Brain microvascular endothelial cell (primary cell): ENCODE measurements around the gene FBXL14.
"Not testable (repeated sequence)": the region's sequence is repeated elsewhere in the genome, so short reads cannot be mapped to it uniquely, and the experiment has no call there.

Source experiments
- DNase-seq: peaks from one replicate; pipeline ENCODE4 v3.0.0-alpha.2; 2020
- H3K27ac ChIP-seq: fragments of 250-450 bp; sonication (Bioruptor Pico); 2 replicates; pipeline ENCODE4 v1.5.1; 2020; ENCODE audit warnings: mild to moderate bottlenecking, moderate library complexity
- H3K27me3 ChIP-seq: fragments of 250-450 bp; sonication (Bioruptor Pico); replicated peaks from 2 replicates; pipeline ENCODE4 v1.5.1; 2020; ENCODE audit warnings: mild to moderate bottlenecking
- H3K36me3 ChIP-seq: fragments of 250-450 bp; sonication (Bioruptor Pico); replicated peaks from 2 replicates; pipeline ENCODE4 v1.5.1; 2020; ENCODE audit warnings: mild to moderate bottlenecking
- H3K4me3 ChIP-seq: 2 replicates; pipeline ENCODE4 v1.5.1; 2011; ENCODE audit warnings: low read depth, mild to moderate bottlenecking, control low read depth, low read length, moderate library complexity
- in situ Hi-C: cut with HindIII; loops from 2 replicates; pipeline ENCODE4 v1.10.0; 2017; ENCODE audit warnings: low sequenced_read_pairs, low pct_ligation_motif_present
- TF ChIP-seq, protein P1 (sequence below): IDR thresholded peaks from 2 replicates; pipeline ENCODE4 v1.5.1; 2011; ENCODE audit warnings: low read depth, mild to moderate bottlenecking, moderate library complexity, low read length, control low read depth, inconsistent platforms; ENCODE audit errors: missing control alignments

The FBXL14 gene

DNA sequence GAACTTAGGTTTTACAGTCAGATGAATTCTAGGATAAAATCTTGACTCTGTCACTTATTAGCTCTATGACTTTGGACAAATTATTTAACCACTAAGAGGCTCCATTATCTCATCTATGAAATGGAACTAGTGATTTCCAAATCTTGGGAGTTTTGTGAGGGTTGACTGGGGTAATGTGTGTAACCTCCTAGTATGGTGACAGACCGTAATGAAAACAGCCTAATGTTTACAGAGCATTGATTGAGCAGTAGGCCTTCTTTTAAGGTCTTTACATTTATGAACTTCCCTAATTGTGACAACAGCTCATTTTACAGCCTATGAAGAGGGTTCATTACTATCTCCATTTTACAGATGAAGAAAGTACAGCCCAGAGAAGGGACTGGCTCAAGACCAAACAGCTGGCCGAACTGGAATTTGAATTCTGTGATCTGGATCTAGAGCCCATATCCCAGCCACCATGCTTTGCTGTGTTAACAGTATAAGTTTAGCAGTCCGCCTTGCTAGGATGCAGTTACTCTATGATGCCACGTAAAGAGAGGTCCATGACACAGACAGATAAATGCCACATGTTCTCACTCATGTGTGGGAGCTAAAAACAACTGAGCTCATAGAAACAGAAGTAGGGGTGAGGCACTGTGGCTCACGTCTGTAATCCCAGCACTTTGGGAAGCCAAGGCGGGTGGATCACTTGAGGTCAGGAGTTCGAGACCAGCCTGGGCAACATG is 9.1 kb upstream of the FBXL14 start:
- no peak for DNase-seq
- H3K4me3 ChIP-seq, result no peak overlapping the region
- H3K27ac ChIP-seq, result no peak overlapping the region
- TF ChIP-seq, protein P1, sequence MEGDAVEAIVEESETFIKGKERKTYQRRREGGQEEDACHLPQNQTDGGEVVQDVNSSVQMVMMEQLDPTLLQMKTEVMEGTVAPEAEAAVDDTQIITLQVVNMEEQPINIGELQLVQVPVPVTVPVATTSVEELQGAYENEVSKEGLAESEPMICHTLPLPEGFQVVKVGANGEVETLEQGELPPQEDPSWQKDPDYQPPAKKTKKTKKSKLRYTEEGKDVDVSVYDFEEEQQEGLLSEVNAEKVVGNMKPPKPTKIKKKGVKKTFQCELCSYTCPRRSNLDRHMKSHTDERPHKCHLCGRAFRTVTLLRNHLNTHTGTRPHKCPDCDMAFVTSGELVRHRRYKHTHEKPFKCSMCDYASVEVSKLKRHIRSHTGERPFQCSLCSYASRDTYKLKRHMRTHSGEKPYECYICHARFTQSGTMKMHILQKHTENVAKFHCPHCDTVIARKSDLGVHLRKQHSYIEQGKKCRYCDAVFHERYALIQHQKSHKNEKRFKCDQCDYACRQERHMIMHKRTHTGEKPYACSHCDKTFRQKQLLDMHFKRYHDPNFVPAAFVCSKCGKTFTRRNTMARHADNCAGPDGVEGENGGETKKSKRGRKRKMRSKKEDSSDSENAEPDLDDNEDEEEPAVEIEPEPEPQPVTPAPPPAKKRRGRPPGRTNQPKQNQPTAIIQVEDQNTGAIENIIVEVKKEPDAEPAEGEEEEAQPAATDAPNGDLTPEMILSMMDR, result no peak
- H3K27me3 ChIP-seq, result no peaks in the 10 kb centered on the region
- H3K36me3 ChIP-seq, result no peaks in the 10 kb centered on the region
- in situ Hi-C loops, result no loop called here

DNA sequence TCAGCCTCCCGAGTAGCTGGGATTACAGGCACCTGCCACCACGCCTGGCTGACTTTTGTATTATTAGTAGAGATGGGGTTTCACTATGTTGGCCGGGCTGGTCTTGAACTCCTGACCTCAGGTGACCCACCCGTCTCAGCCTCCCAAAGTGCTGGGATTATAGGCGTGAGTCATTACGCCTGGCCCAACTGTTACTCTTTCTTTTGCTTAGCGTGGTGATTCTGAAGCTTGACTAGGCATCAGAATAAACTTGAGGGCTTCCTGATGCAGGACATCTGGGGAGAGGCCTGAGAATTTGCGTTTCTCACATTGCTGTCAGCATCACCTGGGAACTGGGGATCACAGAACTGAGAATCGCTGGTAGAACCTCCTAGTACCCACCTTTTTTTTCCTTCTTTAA is 8.3 kb upstream of the FBXL14 start:
- H3K36me3 ChIP-seq, in situ Hi-C loops, H3K27ac ChIP-seq, H3K4me3 ChIP-seq, H3K27me3 ChIP-seq, DNase-seq: not testable (repeated sequence)

DNA sequence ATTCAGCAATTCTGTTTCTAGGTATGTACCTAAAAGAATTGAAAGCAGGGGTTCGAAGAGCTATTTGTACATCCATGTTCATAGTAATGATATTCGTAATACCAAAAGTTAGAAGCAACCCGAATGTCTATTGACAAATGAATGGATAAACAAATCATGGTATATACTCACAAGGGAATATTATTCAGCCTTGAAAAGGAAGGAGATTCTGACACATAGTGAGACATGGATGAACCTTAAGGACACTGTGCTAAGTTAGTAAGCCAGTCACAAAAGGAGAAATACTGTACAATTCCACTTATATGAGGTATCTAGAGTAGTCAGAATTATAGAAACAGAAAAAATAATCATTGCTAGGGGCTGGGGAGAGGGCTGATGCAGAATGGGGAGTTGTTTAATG is 4.4 kb upstream of the FBXL14 start:
- no peak for DNase-seq
- H3K27me3 ChIP-seq, result no peaks in the 10 kb centered on the region
- TF ChIP-seq, protein P1, result no peak
- in situ Hi-C loops, result no loop called here
- no peaks in the 10 kb centered on the region for H3K36me3 ChIP-seq
- no peak overlapping the region for H3K27ac ChIP-seq
- H3K4me3 ChIP-seq, result no peak overlapping the region

DNA sequence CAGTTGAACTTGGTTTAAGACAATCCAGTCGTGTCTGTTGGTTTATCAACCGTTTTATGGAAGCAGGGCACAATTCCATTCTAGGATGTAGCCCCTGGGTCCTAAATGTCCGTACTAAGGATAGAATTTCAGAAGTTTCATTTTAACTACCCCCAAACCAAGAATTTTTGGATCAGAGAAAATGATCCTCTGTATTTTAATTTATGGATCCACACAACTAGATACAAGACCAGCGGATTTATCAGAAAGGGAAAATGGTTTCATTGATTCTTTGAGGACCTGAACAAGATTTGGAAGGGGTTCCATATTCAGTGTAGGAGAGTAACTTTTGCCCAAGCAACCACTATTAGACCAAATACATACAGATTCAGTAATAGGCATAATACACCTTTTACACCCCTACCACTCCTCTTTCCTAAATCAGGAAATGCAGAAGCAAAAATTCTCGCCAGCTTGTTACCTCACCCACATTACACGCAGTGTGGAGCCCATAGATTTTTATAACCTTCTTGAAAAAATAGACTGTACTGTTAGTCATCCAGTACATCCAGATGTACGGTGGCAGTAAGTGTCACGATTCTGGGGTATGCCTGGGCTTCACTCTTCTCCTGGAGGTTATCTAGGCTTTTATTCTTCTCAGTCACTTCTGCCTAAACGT is 1.4 kb upstream of the FBXL14 start:
- in situ Hi-C loops, result no loop called here
- Histone ChIP-seq H3K36me3 (no peaks in the 10 kb centered on the region), H3K4me3 (no peak overlapping the region), H3K27me3 (no peaks in the 10 kb centered on the region), H3K27ac (no peak overlapping the region)
- DNase-seq, result peak; percentile 45
- TF ChIP-seq, protein P1, result no peak

DNA sequence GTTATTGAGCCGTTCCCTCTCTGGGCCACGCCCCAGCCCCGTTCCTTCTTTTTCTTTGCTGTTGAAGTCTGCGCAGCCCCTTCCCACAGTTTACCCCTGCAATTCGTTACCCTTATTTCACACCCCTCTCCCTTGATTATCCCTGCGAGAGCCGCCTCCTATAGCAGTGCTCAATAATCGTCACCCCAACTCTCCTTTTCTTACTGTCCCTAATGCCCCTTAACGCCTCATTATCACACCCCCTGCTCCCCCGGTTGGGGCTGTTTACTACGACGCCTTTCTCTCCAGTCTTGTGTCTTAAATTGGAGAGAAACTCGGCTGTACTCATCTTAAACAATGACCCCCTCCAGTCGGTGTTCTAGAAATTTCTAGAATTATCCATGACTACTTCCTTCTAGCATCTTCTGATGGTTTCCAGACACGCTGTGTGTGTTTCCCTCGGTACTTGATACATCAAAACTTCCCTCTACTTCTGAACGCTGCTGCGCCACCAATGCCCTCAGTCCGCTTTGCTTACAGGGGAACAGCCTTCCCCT is 713 bp upstream of the FBXL14 start:
- no peaks in the 10 kb centered on the region for H3K27me3 ChIP-seq
- DNase-seq, result no peak
- in situ Hi-C loops, result no loop called here
- TF ChIP-seq, protein P1, result no peak
- peak overlapping the region; percentile 91 for H3K27ac ChIP-seq
- peak overlapping the region; percentile 72 for H3K4me3 ChIP-seq
- no peaks in the 10 kb centered on the region for H3K36me3 ChIP-seq

DNA sequence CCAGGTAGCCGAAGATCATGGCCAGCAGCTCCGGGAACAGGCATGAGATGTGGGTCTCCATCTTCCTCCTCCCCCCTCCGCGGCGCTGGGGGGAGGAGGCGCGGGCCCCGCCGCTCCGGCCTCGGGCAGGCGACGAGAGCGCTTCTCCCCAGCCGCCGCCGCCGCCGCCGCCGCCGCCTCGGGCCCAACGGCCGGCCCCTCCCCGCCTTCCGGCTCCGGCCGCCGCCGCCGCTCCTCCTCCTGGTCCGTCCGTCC is 448 bp downstream of the FBXL14 start:
- in situ Hi-C loops, result no loop called here
- Histone ChIP-seq H3K27ac (peak overlapping the region; percentile 91), H3K4me3 (peak overlapping the region; percentile 72), H3K36me3 (no peaks in the 10 kb centered on the region), H3K27me3 (no peaks in the 10 kb centered on the region)
- DNase-seq, result no peak
- TF ChIP-seq, protein P1, result no peak
